Trophoblast cell (in vitro differentiated cells and primary cell): Measurements from ENCODE around the gene ABTB2.

Experiments used
- DNase-seq, 2 donors: peaks; one replicate each; pipeline ENCODE4 v3.0.0-alpha.2; 2016
- H2AFZ ChIP-seq: 2 replicates; pipeline ENCODE4 v1.6.1; 2013; ENCODE audit warnings: low read length, moderate library complexity, mild to moderate bottlenecking; ENCODE audit not compliant: insufficient read depth, poor library complexity
- H2AK5ac ChIP-seq: 2 replicates; pipeline ENCODE4 v1.6.1; 2013; ENCODE audit warnings: mild to moderate bottlenecking, low read length
- H2BK120ac ChIP-seq: 2 replicates; pipeline ENCODE4 v1.6.1; 2013; ENCODE audit warnings: low read length, mild to moderate bottlenecking, moderate library complexity; ENCODE audit not compliant: insufficient read depth, poor library complexity
- H2BK12ac ChIP-seq: 2 replicates; pipeline ENCODE4 v1.6.1; 2013; ENCODE audit warnings: mild to moderate bottlenecking, low read length, moderate library complexity
- H2BK5ac ChIP-seq: 2 replicates; pipeline ENCODE4 v1.6.1; 2013; ENCODE audit warnings: low read length, low read depth, moderate library complexity, mild to moderate bottlenecking; ENCODE audit not compliant: poor library complexity
- H3K14ac ChIP-seq: 2 replicates; pipeline ENCODE4 v1.6.1; 2013; ENCODE audit warnings: mild to moderate bottlenecking, low read length
- H3K18ac ChIP-seq: 2 replicates; pipeline ENCODE4 v1.6.1; 2013; ENCODE audit warnings: mild to moderate bottlenecking, low read length
- H3K23ac ChIP-seq: 2 replicates; pipeline ENCODE4 v1.6.1; 2013; ENCODE audit warnings: low read length
- H3K27ac ChIP-seq: 2 replicates; pipeline ENCODE4 v1.5.1; 2013; ENCODE audit warnings: low read depth, mild to moderate bottlenecking, inconsistent platforms, low read length, moderate library complexity
- H3K27me3 ChIP-seq: 2 replicates; pipeline ENCODE4 v1.6.1; 2013; ENCODE audit warnings: inconsistent platforms, mild to moderate bottlenecking, low read length, moderate library complexity; ENCODE audit not compliant: insufficient read depth
- H3K36me3 ChIP-seq, 2 experiments: 1 replicate in 1 of 2; 2 replicates in 1 of 2; pipeline ENCODE4 v1.6.1; 2013; ENCODE audit warnings: low read length in 2 of 2, mild to moderate bottlenecking in 2 of 2, moderate library complexity in 1 of 2; ENCODE audit not compliant: insufficient read depth in 2 of 2, control insufficient read depth in 1 of 2
- H3K4ac ChIP-seq: 2 replicates; pipeline ENCODE4 v1.6.1; 2013; ENCODE audit warnings: low read depth, mild to moderate bottlenecking, low read length, moderate library complexity
- H3K4me1 ChIP-seq, 2 experiments: 1 replicate in 1 of 2; 2 replicates in 1 of 2; pipeline ENCODE4 v1.6.1; 2013; ENCODE audit warnings: low read length in 2 of 2, mild to moderate bottlenecking in 2 of 2, moderate library complexity in 1 of 2; ENCODE audit not compliant: insufficient read depth in 2 of 2, control insufficient read depth in 1 of 2
- H3K4me2 ChIP-seq: 2 replicates; pipeline ENCODE4 v1.6.1; 2013; ENCODE audit warnings: inconsistent platforms, mild to moderate bottlenecking, low read length, moderate library complexity
- H3K4me3 ChIP-seq: 2 replicates; pipeline ENCODE4 v1.5.1; 2013; ENCODE audit warnings: mild to moderate bottlenecking, low read depth, low read length, inconsistent platforms
- H3K79me1 ChIP-seq: one replicate; pipeline ENCODE4 v1.6.1; 2013; ENCODE audit warnings: low read length
- H3K79me2 ChIP-seq: 2 replicates; pipeline ENCODE4 v1.6.1; 2013; ENCODE audit warnings: low read length, mild to moderate bottlenecking; ENCODE audit not compliant: control insufficient read depth, insufficient read depth, poor library complexity
- H3K9ac ChIP-seq: 2 replicates; pipeline ENCODE4 v1.6.1; 2013; ENCODE audit warnings: mild to moderate bottlenecking, low read length
- H3K9me3 ChIP-seq: 2 replicates; pipeline ENCODE4 v1.6.1; 2013; ENCODE audit warnings: low read depth, mild to moderate bottlenecking, control low read depth, inconsistent platforms, low read length; ENCODE audit not compliant: insufficient read depth
- H4K12ac ChIP-seq: 2 replicates; pipeline ENCODE4 v1.6.1; 2013; ENCODE audit warnings: low read depth, mild to moderate bottlenecking, low read length, moderate library complexity
- H4K8ac ChIP-seq: 2 replicates; pipeline ENCODE4 v1.6.1; 2013; ENCODE audit warnings: low read depth, mild to moderate bottlenecking, low read length, moderate library complexity
- H4K91ac ChIP-seq: one replicate; pipeline ENCODE4 v1.6.1; 2013; ENCODE audit warnings: low read depth, mild to moderate bottlenecking, low read length, moderate library complexity
- WGBS: extraction: QIAGEN DNeasy Blood & Tissue Kit; methylation state at CpG from one replicate; pipeline ENCODE4 v1.1.7; 2013; ENCODE audit warnings: missing lambda C conversion rate; ENCODE audit not compliant: insufficient read length, insufficient coverage; ENCODE audit errors: extremely low coverage; 5-methylcytosine and 5-hydroxymethylcytosine counted together

ABTB2 gene

GRCh38 chr11:34278175-34278574 is 79.6 kb downstream of the ABTB2 start:
- Histone ChIP-seq H2BK12ac (no peak overlapping the region), H2BK120ac (no peak overlapping the region), H3K79me1 (peaks cover 16% of the 10 kb centered on the region), H4K12ac (no peak overlapping the region), H4K91ac (no peak overlapping the region), H3K79me2 (peaks cover 1% of the 10 kb centered on the region), H3K23ac (no peak overlapping the region), H3K14ac (no peak overlapping the region), H2AFZ (no peak overlapping the region), H2AK5ac (no peak overlapping the region), H3K9ac (no peak overlapping the region), H3K4ac (no peak overlapping the region), H3K4me1 (peaks cover 17 to 26% of the 10 kb centered on the region in 2 experiments), H3K27ac (no peak overlapping the region), H3K4me3 (no peak overlapping the region), H3K9me3 (no peaks in the 10 kb centered on the region), H4K8ac (no peak overlapping the region), H3K4me2 (no peak overlapping the region), H3K36me3 (no peaks in the 10 kb centered on the region), H3K18ac (no peak overlapping the region), H2BK5ac (no peak overlapping the region), H3K27me3 (no peaks in the 10 kb centered on the region)
- DNase-seq, result no peak

DNA sequence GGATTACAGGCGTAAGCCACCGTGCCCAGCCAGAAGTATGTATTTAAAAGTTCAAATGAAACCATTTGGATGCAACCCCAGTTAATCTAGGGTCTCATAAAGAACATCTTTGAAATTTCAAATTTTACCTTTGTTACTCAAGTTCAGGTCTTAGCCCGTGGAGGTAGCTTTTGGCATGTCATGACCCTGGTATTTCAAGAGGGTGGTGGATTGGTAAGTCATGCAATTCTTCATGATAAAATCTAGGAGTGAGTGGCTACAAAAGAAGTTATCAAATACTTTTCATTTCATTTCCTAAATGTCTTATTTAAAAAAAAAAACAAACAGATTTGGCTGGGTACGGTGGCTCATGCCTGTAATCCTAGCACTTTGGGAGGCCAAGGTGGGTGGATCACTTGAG is 80.6 kb downstream of the ABTB2 start:
- Histone ChIP-seq H4K8ac (no peak overlapping the region), H3K79me1 (peaks cover 17% of the 10 kb centered on the region), H3K14ac (no peak overlapping the region), H3K18ac (no peak overlapping the region), H2AFZ (no peak overlapping the region), H2BK120ac (no peak overlapping the region), H3K9me3 (no peaks in the 10 kb centered on the region), H3K27ac (no peak overlapping the region), H2BK12ac (no peak overlapping the region), H2BK5ac (no peak overlapping the region), H3K27me3 (no peaks in the 10 kb centered on the region), H3K23ac (no peak overlapping the region), H3K36me3 (no peaks in the 10 kb centered on the region), H4K12ac (no peak overlapping the region), H3K4me1 (peaks cover 17 to 27% of the 10 kb centered on the region in 2 experiments), H3K4me2 (no peak overlapping the region), H2AK5ac (no peak overlapping the region), H3K9ac (no peak overlapping the region), H4K91ac (no peak overlapping the region), H3K4me3 (no peak overlapping the region), H3K4ac (no peak overlapping the region), H3K79me2 (peaks cover 1% of the 10 kb centered on the region)
- no CpG with 5 or more reads among the region's 4 CpGs for WGBS
- DNase-seq, result peak; percentile 62 to 82

DNA sequence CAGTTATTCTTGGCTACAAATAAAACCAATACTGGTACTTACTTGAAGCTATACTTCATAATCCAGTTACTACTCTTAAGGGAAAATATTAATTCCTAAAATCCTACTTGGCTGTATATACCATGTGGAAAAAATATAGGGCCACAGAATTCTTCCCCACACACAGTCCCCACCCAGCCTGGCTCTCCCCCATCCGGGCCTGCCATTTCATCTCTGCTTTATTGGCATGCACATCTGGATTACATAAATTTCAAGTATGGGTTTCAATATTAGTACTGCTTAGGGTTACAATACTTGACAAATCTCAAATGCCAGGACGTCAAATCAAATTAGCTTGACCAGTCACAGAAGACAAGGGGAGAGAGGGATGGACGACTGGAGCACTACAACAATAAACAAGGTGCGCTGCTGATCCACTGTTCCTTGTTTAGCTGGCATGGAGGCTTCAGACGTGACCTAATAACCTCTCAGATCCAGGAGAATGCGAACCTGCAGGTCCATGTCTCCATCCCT is 81.4 kb downstream of the ABTB2 start:
- Histone ChIP-seq H3K27me3 (no peaks in the 10 kb centered on the region), H3K36me3 (no peaks in the 10 kb centered on the region), H3K4me1 (peaks cover 17 to 27% of the 10 kb centered on the region in 2 experiments), H2AFZ (no peak overlapping the region), H3K4me3 (no peak overlapping the region), H3K4ac (no peak overlapping the region), H3K79me2 (peaks cover 1% of the 10 kb centered on the region), H3K27ac (no peak overlapping the region), H3K14ac (no peak overlapping the region), H3K9me3 (no peaks in the 10 kb centered on the region), H2BK5ac (no peak overlapping the region), H4K91ac (peak overlapping the region; percentile 2), H3K18ac (peak overlapping the region; percentile 54), H3K4me2 (no peak overlapping the region), H2BK12ac (peak overlapping the region; percentile 69), H3K23ac (no peak overlapping the region), H3K9ac (no peak overlapping the region), H3K79me1 (peaks cover 18% of the 10 kb centered on the region), H2AK5ac (no peak overlapping the region), H2BK120ac (no peak overlapping the region), H4K8ac (no peak overlapping the region), H4K12ac (no peak overlapping the region)
- WGBS, result no CpG with 5 or more reads among the region's 6 CpGs
- DNase-seq, result peak; percentile 23 to 69

DNA sequence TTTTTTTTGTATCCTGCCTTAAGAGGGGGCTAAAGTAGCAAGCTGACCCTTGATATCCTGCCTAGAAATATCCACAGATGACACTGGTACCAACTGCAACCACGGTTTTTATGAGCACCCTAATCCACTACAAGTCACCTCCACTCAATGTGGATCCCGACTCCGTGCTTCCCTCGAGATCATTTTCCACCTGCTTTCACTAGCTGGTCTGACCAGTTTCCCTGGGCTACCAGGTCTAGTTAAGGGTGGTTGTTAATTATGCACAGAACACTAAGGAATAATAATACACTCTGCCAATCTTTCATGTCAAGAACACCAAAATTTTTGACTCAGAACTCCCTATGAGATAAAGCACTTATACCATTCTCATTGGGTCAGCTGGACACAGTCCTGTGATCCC is 82.3 kb downstream of the ABTB2 start:
- no peak overlapping the region for H4K12ac ChIP-seq
- H2AFZ ChIP-seq, result no peak overlapping the region
- DNase-seq, result peak; percentile 37 to 69
- H3K4me2 ChIP-seq, result peak overlapping the region; percentile 1
- no peak overlapping the region for H3K4ac ChIP-seq
- peaks cover 1% of the 10 kb centered on the region for H3K79me2 ChIP-seq
- no peak overlapping the region for H3K9ac ChIP-seq
- H3K18ac ChIP-seq, result no peak overlapping the region
- H2BK5ac ChIP-seq, result peak overlapping the region; percentile 64
- peak overlapping the region; percentile 86 for H3K27ac ChIP-seq
- H4K91ac ChIP-seq, result peak overlapping the region; percentile 44
- no peak overlapping the region for H2AK5ac ChIP-seq
- no peaks in the 10 kb centered on the region for H3K9me3 ChIP-seq
- H2BK120ac ChIP-seq, result peak overlapping the region; percentile 2
- no peak overlapping the region for H3K4me3 ChIP-seq
- H2BK12ac ChIP-seq, result peak overlapping the region; percentile 81
- no peaks in the 10 kb centered on the region for H3K36me3 ChIP-seq
- H3K14ac ChIP-seq, result no peak overlapping the region
- peaks cover 17 to 32% of the 10 kb centered on the region in 2 experiments for H3K4me1 ChIP-seq
- no peak overlapping the region for H3K23ac ChIP-seq
- no CpG with 5 or more reads among the region's 4 CpGs for WGBS
- no peaks in the 10 kb centered on the region for H3K27me3 ChIP-seq
- H4K8ac ChIP-seq, result peak overlapping the region; percentile 1
- H3K79me1 ChIP-seq, result peaks cover 20% of the 10 kb centered on the region
